ENCODE measurements around the gene SMARCAL1. TPM values are rescaled to one million over a fixed set of nuclear protein-coding genes. Genes with fewer than 3 reads are reported as not detected.

The SMARCAL1 gene
- total RNA-seq, 1 experiment from 2014 or later = 20.9 TPM

- no peak for TF ChIP-seq STAT6 (CRISPR knock-in tag; conservative IDR thresholded peaks at IDR 0.05; ENCODE audit: low read depth)
- TF ChIP-seq SOX15 (CRISPR knock-in tag; IDR thresholded peaks at IDR 0.05) = no peak
- no peak for TF ChIP-seq IRF1 (CRISPR knock-in tag; IDR thresholded peaks at IDR 0.05)
Measured at GRCh38 chr2:216394881-216395280, 17.4 kb upstream of the SMARCAL1 start (continued).

- no peaks in the 10 kb centered on the region; the same call in 1 of the 2 replicates for H3K27me3 Mint-ChIP-seq (ENCODE audit: low read depth)
- ATAC-seq = no peak
- peaks cover 10% of the 10 kb centered on the region for H3K4me1 Mint-ChIP-seq
- H3K9me3 Mint-ChIP-seq = peaks cover 5% of the 10 kb centered on the region; the same call in 1 of the 2 replicates
- H3K4me3 Mint-ChIP-seq = no peak overlapping the region
- DNase-seq (ENCODE audit: low spot score) = no peak
- CTCF ChIA-PET = interaction anchor here (1.2 to 2.9 kb wide), 4 partner anchors 13 to 177 kb away, joined by 4 to 12 read pairs (median 6); partner anchors contain the start of gene SMARCAL1
- H3K36me3 Mint-ChIP-seq = no peaks in the 10 kb centered on the region
- TF ChIP-seq ZBTB21 (CRISPR knock-in tag; IDR thresholded peaks at IDR 0.05; ENCODE audit: borderline replicate concordance) = no peak
- TF ChIP-seq ESRRA (CRISPR knock-in tag; IDR thresholded peaks at IDR 0.05; ENCODE audit: borderline replicate concordance) = no peak
- no peak for TF ChIP-seq GABPB1 (CRISPR knock-in tag; IDR thresholded peaks at IDR 0.05)
- TF ChIP-seq ZNF281 (CRISPR knock-in tag; IDR thresholded peaks at IDR 0.05) = no peak
- TF ChIP-seq MYBL2 (CRISPR knock-in tag; IDR thresholded peaks at IDR 0.05) = no peak
- no peak for TF ChIP-seq ATF2 (CRISPR knock-in tag; IDR thresholded peaks at IDR 0.05; ENCODE audit: borderline replicate concordance, low read depth)
- TF ChIP-seq ZNF263 (CRISPR knock-in tag; IDR thresholded peaks at IDR 0.05; ENCODE audit: low read depth) = no peak
- no peak for TF ChIP-seq ZNF423 (CRISPR knock-in tag; IDR thresholded peaks at IDR 0.05)
- TF ChIP-seq ZSCAN18 (CRISPR knock-in tag; IDR thresholded peaks at IDR 0.05) = no peak
- TF ChIP-seq HMGXB4 (CRISPR knock-in tag; IDR thresholded peaks at IDR 0.05) = no peak
- no peak for TF ChIP-seq GTF2I (CRISPR knock-in tag; conservative IDR thresholded peaks at IDR 0.05)
- no peak for TF ChIP-seq CREM (CRISPR knock-in tag; IDR thresholded peaks at IDR 0.05)
- no peak for TF ChIP-seq SOX15 (CRISPR knock-in tag; IDR thresholded peaks at IDR 0.05)
- H3K27ac Mint-ChIP-seq = no peak overlapping the region
- POLR2A ChIA-PET = interaction anchor here (0.5 kb wide), 1 partner anchor 285 kb away, joined by 3 read pairs; no protein-coding TSS in a partner anchor
Measured at GRCh38 chr2:216399621-216400020, 12.7 kb upstream of the SMARCAL1 start.
